Liver (tissue), 9 donors: ENCODE measurements around the gene FMN2. TPM values are rescaled to one million over a fixed set of nuclear protein-coding genes. Genes with fewer than 3 reads are reported as not detected.

Experiments
- DNase-seq: peaks from one replicate; pipeline ENCODE4 v3.0.0-alpha.2; 2017; ENCODE audit warnings: low spot score
- H3K27ac ChIP-seq, 2 donors: one replicate each; pipeline ENCODE4 v1.7.0; 2013; ENCODE audit warnings: inconsistent platforms in 2 of 2, low read length in 2 of 2, control low read depth in 1 of 2, low read depth in 1 of 2, mild to moderate bottlenecking in 1 of 2
- H3K27me3 ChIP-seq, 4 donors: one replicate each; pipeline versions ENCODE4 v1.6.1 to v1.7.0; 2013; ENCODE audit warnings: low read length in 3 of 4, inconsistent platforms in 1 of 4, mild to moderate bottlenecking in 1 of 4, moderate library complexity in 1 of 4; ENCODE audit not compliant: control insufficient read depth in 4 of 4, insufficient read depth in 4 of 4
- H3K36me3 ChIP-seq, 4 donors: one replicate each; pipeline versions ENCODE4 v1.6.1 to v1.7.0; 2013; ENCODE audit warnings: low read length in 3 of 4, mild to moderate bottlenecking in 3 of 4, low read depth in 1 of 4, moderate library complexity in 1 of 4; ENCODE audit not compliant: control insufficient read depth in 4 of 4, insufficient read depth in 3 of 4
- H3K4me1 ChIP-seq, 4 donors: one replicate each; pipeline versions ENCODE4 v1.6.1 to v1.7.0; 2013; ENCODE audit warnings: low read length in 3 of 4, mild to moderate bottlenecking in 3 of 4, moderate library complexity in 1 of 4; ENCODE audit not compliant: control insufficient read depth in 4 of 4, insufficient read depth in 4 of 4
- H3K4me3 ChIP-seq, 3 donors: one replicate each; pipeline versions ENCODE4 v1.6.1 to v1.7.0; 2013; ENCODE audit warnings: low read length in 3 of 3, control low read depth in 1 of 3, low read depth in 1 of 3, mild to moderate bottlenecking in 1 of 3
- H3K9ac ChIP-seq, 2 donors: one replicate each; pipeline ENCODE4 v1.7.0; 2013; ENCODE audit warnings: low read length in 2 of 2, mild to moderate bottlenecking in 2 of 2, moderate library complexity in 2 of 2, control low read depth in 1 of 2, low read depth in 1 of 2
- H3K9me3 ChIP-seq, 4 donors: one replicate each; pipeline versions ENCODE4 v1.6.1 to v1.7.0; 2013; ENCODE audit warnings: low read length in 3 of 4; ENCODE audit not compliant: control insufficient read depth in 4 of 4
- ATF3 ChIP-seq: IDR thresholded peaks from 2 replicates; pipeline ENCODE4 v1.6.1; 2016; ENCODE audit warnings: antibody characterized with exemption
- CTCF ChIP-seq: fragments of 150-350 bp; IDR thresholded peaks from 2 replicates; pipeline ENCODE4 v1.5.1; 2017; ENCODE audit warnings: improper control_type of control experiment, low read depth, low read length; ENCODE audit not compliant: missing input control
- EGR1 ChIP-seq, 2 donors: IDR thresholded peaks; 2 replicates each; pipeline ENCODE4 v1.6.1; 2016 to 2018; ENCODE audit warnings: antibody characterized with exemption in 2 of 2, low read depth in 2 of 2
- FOXA1 ChIP-seq: IDR thresholded peaks from 2 replicates; pipeline ENCODE4 v1.6.1; 2016; ENCODE audit warnings: antibody characterized with exemption
- FOXA2 ChIP-seq: IDR thresholded peaks from 2 replicates; pipeline ENCODE4 v1.6.1; 2016; ENCODE audit warnings: antibody characterized with exemption
- GABPA ChIP-seq, 2 donors: IDR thresholded peaks in 1 of 2; conservative IDR thresholded peaks in 1 of 2; 2 replicates each; pipeline ENCODE4 v1.6.1; 2016; ENCODE audit warnings: antibody characterized with exemption in 2 of 2, mild to moderate bottlenecking in 1 of 2, moderate library complexity in 1 of 2
- HNF4A ChIP-seq, 2 donors: conservative IDR thresholded peaks; 2 replicates each; pipeline ENCODE4 v1.6.1; 2016; ENCODE audit warnings: antibody characterized with exemption in 2 of 2, mild to moderate bottlenecking in 2 of 2
- HNF4G ChIP-seq: IDR thresholded peaks from 2 replicates; pipeline ENCODE4 v1.6.1; 2016; ENCODE audit warnings: antibody characterized with exemption
- JUND ChIP-seq, 2 donors: IDR thresholded peaks; 2 replicates each; pipeline ENCODE4 v1.6.1; 2016; ENCODE audit warnings: antibody characterized with exemption in 2 of 2
- MAX ChIP-seq: IDR thresholded peaks from 2 replicates; pipeline ENCODE4 v1.6.1; 2016; ENCODE audit warnings: antibody characterized with exemption
- NR2F2 ChIP-seq: IDR thresholded peaks from 2 replicates; pipeline ENCODE4 v1.6.1; 2016; ENCODE audit warnings: antibody characterized with exemption
- RAD21 ChIP-seq, 2 donors: IDR thresholded peaks; 2 replicates each; pipeline ENCODE4 v1.6.1; 2016; ENCODE audit warnings: antibody characterized with exemption in 2 of 2, mild to moderate bottlenecking in 2 of 2
- REST ChIP-seq: IDR thresholded peaks from 2 replicates; pipeline ENCODE4 v1.6.1; 2016; ENCODE audit warnings: antibody characterized with exemption, mild to moderate bottlenecking
- RXRA ChIP-seq, 2 donors: IDR thresholded peaks; 2 replicates each; pipeline ENCODE4 v1.6.1; 2017 to 2018; ENCODE audit warnings: antibody characterized with exemption in 2 of 2, mild to moderate bottlenecking in 1 of 2
- SP1 ChIP-seq: IDR thresholded peaks from 2 replicates; pipeline ENCODE4 v1.6.1; 2018; ENCODE audit warnings: antibody characterized with exemption, mild to moderate bottlenecking
- TAF1 ChIP-seq: conservative IDR thresholded peaks from 2 replicates; pipeline ENCODE4 v1.6.1; 2016; ENCODE audit warnings: antibody characterized with exemption, mild to moderate bottlenecking
- YY1 ChIP-seq: IDR thresholded peaks from 2 replicates; pipeline ENCODE4 v1.6.1; 2016; ENCODE audit warnings: antibody characterized with exemption, mild to moderate bottlenecking
- ZBTB33 ChIP-seq: IDR thresholded peaks from 2 replicates; pipeline ENCODE4 v1.6.1; 2016; ENCODE audit warnings: antibody characterized with exemption
- WGBS: extraction: QIAGEN DNeasy Blood & Tissue Kit; methylation state at CpG from one replicate; pipeline ENCODE4 v1.1.7; 2013; 5-methylcytosine and 5-hydroxymethylcytosine counted together
- polyA plus RNA-seq, 2 donors: library from polyadenylated mRNA; stranded (reverse) in 1 of 2; unstranded in 1 of 2; fragments of 200-250 nt in 1 of 2; fragments of >200 nt in 1 of 2; fragmentation: Nextera tagmentation in 1 of 2; extraction: Ambion mirVana in 1 of 2; gene quantifications; one replicate each; pipeline versions ENCODE4 v1.2.1 to v1.2.3, GENCODE V29; 2013 to 2015
- total RNA-seq, 2 donors: library from RNA; depleted of rRNA; stranded (reverse); fragments of >200 nt; gene quantifications; one replicate each; pipeline ENCODE4 v1.2.3, GENCODE V29; 2014
- donor health status: healthy.
- donor health status: healthy.
- donor health status: healthy.
- donor health status: healthy.
- donor health status: healthy.

FMN2 gene
- total and polyA plus RNA-seq, 4 donors: 0.17 TPM; not detected in 3

GRCh38 chr1:240462277-240462676 lies 370.6 kb downstream of the FMN2 start:
- WGBS: 78% methylated on average over 3 of the region's 3 CpGs
- no peaks in the 10 kb centered on the region for H3K4me1 ChIP-seq
- no peak overlapping the region for H3K4me3 ChIP-seq
- H3K36me3 ChIP-seq: no peaks in the 10 kb centered on the region
- no peaks in the 10 kb centered on the region for H3K27me3 ChIP-seq
- TF ChIP-seq EGR1 (IDR thresholded peaks at IDR 0.05; ENCODE audit: low read depth in 2 of 2) (no peak), ZBTB33 (no peak), HNF4A (conservative IDR thresholded peaks at IDR 0.05) (no peak), ATF3 (no peak), HNF4G (no peak), REST (no peak), GABPA (IDR thresholded peaks at IDR 0.05 in 1 of 2, conservative IDR thresholded peaks at IDR 0.05 in 1 of 2) (no peak), SP1 (no peak), FOXA1 (no peak), CTCF (no peak), JUND (IDR thresholded peaks at IDR 0.05) (no peak), FOXA2 (no peak), YY1 (no peak), RAD21 (IDR thresholded peaks at IDR 0.05) (no peak), RXRA (IDR thresholded peaks at IDR 0.05) (no peak), MAX (no peak), NR2F2 (no peak), TAF1 (no peak)
- H3K27ac ChIP-seq: no peak overlapping the region
- DNase-seq: no peak
- no peaks in the 10 kb centered on the region for H3K9me3 ChIP-seq
- H3K9ac ChIP-seq: no peak overlapping the region
